Measurements from ENCODE around the gene AMMECR1. TPM values are rescaled to one million over a fixed set of nuclear protein-coding genes. Genes with fewer than 3 reads are reported as not detected.

AMMECR1 gene
- total RNA-seq, 4 donors from 2014 or later = 7.1 to 15.3 (median 11.0) TPM

GRCh38 chrX:110168585-110168984 lies 149.3 kb downstream of the AMMECR1 start:
- DNase-seq (ENCODE audit: low spot score in 2 of 2) = no peak
- H3K4me3 ChIP-seq (ENCODE audit: low read depth, poor library complexity, severe bottlenecking) = no peak overlapping the region
- intact Hi-C loops (cut with DNase I; ENCODE audit: low total_unique reads) = no loop called here
- WGBS, 2 donors = 71 to 77% methylated on average over 4 of the region's 4 CpGs
- TF ChIP-seq POLR2A (IDR thresholded peaks at IDR 0.05) = no peak

- H3K4me3 ChIP-seq (ENCODE audit: low read depth, poor library complexity, severe bottlenecking) = no peak overlapping the region
- no peak for DNase-seq (ENCODE audit: low spot score in 2 of 2)
- TF ChIP-seq POLR2A (IDR thresholded peaks at IDR 0.05) (no peak), CTCF (IDR thresholded peaks at IDR 0.05) (no peak)
- WGBS, 2 donors = 32 to 56% methylated on average over 6 of the region's 9 CpGs
- intact Hi-C loops (cut with DNase I; ENCODE audit: low total_unique reads) = no loop called here
Observed at GRCh38 chrX:110167952-110168451, 149.9 kb downstream of the AMMECR1 start.

- WGBS, 2 donors = 66 to 67% methylated on average over 3 of the region's 3 CpGs
- TF ChIP-seq CTCF (IDR thresholded peaks at IDR 0.05) (no peak), POLR2A (IDR thresholded peaks at IDR 0.05) (no peak)
- intact Hi-C loops (cut with DNase I; ENCODE audit: low total_unique reads) = loop anchor here (5.0 kb wide), 1 partner anchor 244 kb away; no protein-coding TSS in a partner anchor
- DNase-seq (ENCODE audit: low spot score in 2 of 2) = no peak
- H3K4me3 ChIP-seq (ENCODE audit: low read depth, poor library complexity, severe bottlenecking) = no peak overlapping the region
Observed at GRCh38 chrX:110163488-110163887, 154.4 kb downstream of the AMMECR1 start.

- no peak for DNase-seq (ENCODE audit: low spot score in 2 of 2)
- intact Hi-C loops (cut with DNase I; ENCODE audit: low total_unique reads) = loop anchor here (5.0 kb wide), 1 partner anchor 244 kb away; no protein-coding TSS in a partner anchor
- TF ChIP-seq POLR2A (IDR thresholded peaks at IDR 0.05) (no peak), CTCF (IDR thresholded peaks at IDR 0.05) (no peak)
- no peak overlapping the region for H3K4me3 ChIP-seq (ENCODE audit: low read depth, poor library complexity, severe bottlenecking)
- WGBS, 2 donors = 33 to 57% methylated on average over 1 of the region's 1 CpG
Observed at GRCh38 chrX:110162867-110163266, 155.0 kb downstream of the AMMECR1 start.

- H3K4me3 ChIP-seq (ENCODE audit: low read depth, poor library complexity, severe bottlenecking) = no peak overlapping the region
- no peak for DNase-seq (ENCODE audit: low spot score in 2 of 2)
- WGBS, 2 donors = 100% methylated on average over 1 of the region's 1 CpG
- intact Hi-C loops (cut with DNase I; ENCODE audit: low total_unique reads) = loop anchor here (5.0 kb wide), 1 partner anchor 245 kb away; no protein-coding TSS in a partner anchor
- no peak for TF ChIP-seq POLR2A (IDR thresholded peaks at IDR 0.05)
- TF ChIP-seq CTCF (IDR thresholded peaks at IDR 0.05) = no peak
Observed at GRCh38 chrX:110162131-110162530, 155.8 kb downstream of the AMMECR1 start.

- WGBS, 2 donors = 67 to 94% methylated on average over 1 of the region's 1 CpG
- intact Hi-C loops (cut with DNase I; ENCODE audit: low total_unique reads) = loop anchor here (5.0 kb wide), 1 partner anchor 246 kb away; no protein-coding TSS in a partner anchor
- no peak for DNase-seq (ENCODE audit: low spot score in 2 of 2)
- no peak overlapping the region for H3K4me3 ChIP-seq (ENCODE audit: low read depth, poor library complexity, severe bottlenecking)
- no peak for TF ChIP-seq CTCF (IDR thresholded peaks at IDR 0.05)
- no peak for TF ChIP-seq POLR2A (IDR thresholded peaks at IDR 0.05)
Observed at GRCh38 chrX:110161361-110161686, 156.6 kb downstream of the AMMECR1 start.
